ENCODE data around the gene ZFR. TPM values are rescaled to one million over a fixed set of nuclear protein-coding genes. Genes with fewer than 3 reads are reported as not detected.
A peak's percentile ranks its signal among the peaks of the same experiment; 100 is the strongest.

Gene ZFR
- polyA plus RNA-seq = 81.7 TPM

GRCh38 chr5:32444431-32445286 is at the start of gene ZFR:
Gene ZFR, minus strand, starts transcription at chr5:32444740. Its CDS starts 82 bp downstream, at chr5:32444658.
- H3K27ac Mint-ChIP-seq = peak within 1 kb of the TSS; percentile 90 to 97 (median 93)
- no peaks in the 10 kb centered on the region for H3K9me3 Mint-ChIP-seq
- H3K36me3 Mint-ChIP-seq = peaks cover 3% of the 10 kb centered on the region
- peaks cover 32 to 48% (median 47%) of the 10 kb centered on the region in 3 donors for H3K4me1 Mint-ChIP-seq
- H3K4me3 Mint-ChIP-seq = peak within 1 kb of the TSS; percentile 90 to 98 (median 94)
- H3K27me3 Mint-ChIP-seq = no peaks in the 10 kb centered on the region

DNA sequence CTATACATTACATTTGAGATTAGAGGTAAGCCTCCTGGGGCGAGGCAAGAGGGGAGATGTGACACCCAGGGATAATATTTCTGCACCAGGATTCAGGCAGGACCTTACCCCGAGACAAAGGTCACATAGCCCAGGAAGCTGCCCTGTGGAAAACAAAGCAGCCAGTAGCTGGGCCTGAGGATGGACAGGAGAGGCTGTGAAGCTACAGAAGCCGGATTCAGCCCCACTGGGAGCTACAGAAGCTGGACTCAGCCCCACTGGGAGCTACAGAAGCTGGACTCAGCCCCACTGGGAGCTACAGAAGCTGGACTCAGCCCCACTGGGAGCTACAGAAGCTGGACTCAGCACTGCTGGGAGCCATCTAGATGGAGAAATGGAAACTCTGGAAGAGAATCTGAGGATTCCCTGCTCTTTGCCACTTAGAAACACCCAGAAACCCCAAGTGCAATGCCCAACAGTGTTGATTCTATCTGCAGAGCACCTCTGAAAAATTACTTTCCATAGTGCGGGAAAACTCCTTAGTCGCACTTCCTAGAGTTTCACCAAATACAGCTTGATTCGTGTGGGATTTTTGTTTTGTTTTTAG is 46.5 kb upstream of the ZFR start:
- peaks cover 3 to 10% (median 4%) of the 10 kb centered on the region in 3 donors for H3K4me1 Mint-ChIP-seq
- peaks cover 1% of the 10 kb centered on the region for H3K27me3 Mint-ChIP-seq
- no peaks in the 10 kb centered on the region for H3K9me3 Mint-ChIP-seq
- H3K36me3 Mint-ChIP-seq = peaks cover 3% of the 10 kb centered on the region
- H3K4me3 Mint-ChIP-seq = no peak overlapping the region
- H3K27ac Mint-ChIP-seq = no peak overlapping the region

DNA sequence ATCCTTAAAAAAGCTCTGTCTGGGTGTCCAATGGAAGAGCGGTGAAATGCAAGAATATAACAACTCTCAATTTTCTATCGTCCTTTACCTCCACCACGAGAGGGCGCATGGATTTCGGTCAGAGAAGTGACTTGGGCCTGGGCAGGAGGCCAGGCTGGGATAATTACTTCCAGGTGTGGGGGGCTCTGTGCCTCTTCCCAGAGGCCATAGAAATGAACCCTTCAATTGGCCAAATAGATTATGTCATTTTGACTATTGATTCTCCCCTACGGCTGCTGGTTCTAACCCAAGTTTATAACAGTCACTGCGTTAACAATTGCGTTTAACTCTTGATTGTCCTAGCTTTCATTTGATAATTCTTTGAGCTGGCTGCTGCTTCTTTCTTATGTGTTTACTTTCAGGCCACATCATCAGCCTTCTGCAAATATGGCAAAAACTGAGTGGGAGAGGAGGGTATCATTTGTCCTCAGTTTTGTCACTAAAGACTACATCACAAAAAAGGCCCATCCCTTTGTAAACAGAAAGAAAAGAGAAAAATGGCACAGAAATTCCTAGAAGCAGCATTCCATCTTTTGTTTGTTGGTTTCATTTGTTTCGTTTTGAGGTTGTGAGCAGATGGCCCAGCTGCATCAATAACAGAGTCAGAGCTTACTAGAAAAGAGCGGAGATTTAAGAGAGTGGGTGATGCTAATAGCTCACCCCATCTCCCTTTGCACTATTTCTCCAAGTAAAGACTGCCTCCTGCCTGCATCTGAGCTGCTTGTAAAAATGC is 45.4 kb upstream of the ZFR start:
- Mint-ChIP-seq H3K4me1 (peaks cover 3 to 10% (median 4%) of the 10 kb centered on the region in 3 donors), H3K36me3 (peaks cover 3% of the 10 kb centered on the region), H3K27me3 (peaks cover 1% of the 10 kb centered on the region), H3K4me3 (no peak overlapping the region), H3K9me3 (no peaks in the 10 kb centered on the region), H3K27ac (peak overlapping the region in 1 of 3 donors; percentile 42)

DNA sequence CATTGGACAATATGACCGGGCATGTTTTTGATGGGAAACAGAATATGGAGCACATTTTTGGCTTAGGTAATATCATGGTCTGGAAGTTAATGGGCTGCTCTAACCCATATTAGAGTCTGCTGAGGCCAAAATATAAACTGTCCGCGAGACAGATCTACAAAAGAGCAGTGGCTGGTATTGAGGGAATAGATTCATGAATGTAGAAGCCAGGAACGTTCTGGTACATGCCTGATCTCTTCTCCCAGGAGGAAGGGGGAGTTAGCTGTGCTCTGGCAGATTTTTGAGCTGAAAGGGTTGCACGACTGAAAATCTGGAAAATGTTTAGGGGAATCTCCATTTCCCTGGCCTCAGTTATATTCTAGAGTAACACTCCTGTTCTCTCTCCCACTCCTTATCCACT is 42.9 kb upstream of the ZFR start:
- no peaks in the 10 kb centered on the region for H3K36me3 Mint-ChIP-seq
- H3K4me1 Mint-ChIP-seq = peaks cover 3 to 10% (median 4%) of the 10 kb centered on the region in 3 donors
- peaks cover 1% of the 10 kb centered on the region for H3K27me3 Mint-ChIP-seq
- no peak overlapping the region for H3K27ac Mint-ChIP-seq
- H3K4me3 Mint-ChIP-seq = no peak overlapping the region
- H3K9me3 Mint-ChIP-seq = no peaks in the 10 kb centered on the region

DNA sequence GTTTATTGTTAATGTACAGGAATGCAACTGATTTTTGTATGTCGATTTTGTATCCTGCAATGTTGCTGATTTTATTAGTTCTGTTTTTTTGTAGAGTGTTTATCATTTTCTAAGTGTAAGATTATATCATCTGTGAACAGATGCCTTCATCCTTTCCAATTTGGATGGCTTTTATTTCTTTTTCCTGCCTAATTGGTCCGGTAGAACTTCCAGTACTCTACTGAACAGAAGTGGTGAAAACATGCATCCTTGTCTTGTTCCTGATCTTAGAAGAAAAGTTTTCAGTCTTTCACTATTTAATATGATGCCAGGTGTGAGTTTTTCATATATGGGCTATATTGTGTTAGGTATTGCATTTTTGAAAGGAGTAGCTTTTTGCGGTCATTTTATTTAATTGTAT is 42.5 kb upstream of the ZFR start:
- Mint-ChIP-seq H3K27me3 (no peaks in the 10 kb centered on the region), H3K36me3 (no peaks in the 10 kb centered on the region), H3K4me3 (no peak overlapping the region), H3K4me1 (peaks cover 3 to 10% (median 4%) of the 10 kb centered on the region in 3 donors), H3K9me3 (no peaks in the 10 kb centered on the region), H3K27ac (no peak overlapping the region)

GRCh38 chr5:32482193-32482592 is 37.7 kb upstream of the ZFR start:
- H3K9me3 Mint-ChIP-seq = no peaks in the 10 kb centered on the region
- H3K4me3 Mint-ChIP-seq = no peak overlapping the region
- no peak overlapping the region for H3K27ac Mint-ChIP-seq
- H3K4me1 Mint-ChIP-seq = no peaks in the 10 kb centered on the region
- H3K36me3 Mint-ChIP-seq = no peaks in the 10 kb centered on the region
- H3K27me3 Mint-ChIP-seq = peaks cover 1% of the 10 kb centered on the region

GRCh38 chr5:32479096-32479495 is 34.6 kb upstream of the ZFR start:
- H3K4me1 Mint-ChIP-seq = no peaks in the 10 kb centered on the region
- H3K36me3 Mint-ChIP-seq = peaks cover 3% of the 10 kb centered on the region
- H3K9me3 Mint-ChIP-seq = no peaks in the 10 kb centered on the region
- no peak overlapping the region for H3K4me3 Mint-ChIP-seq
- H3K27me3 Mint-ChIP-seq = peaks cover 3% of the 10 kb centered on the region
- H3K27ac Mint-ChIP-seq = no peak overlapping the region

- peaks cover 3% of the 10 kb centered on the region for H3K27me3 Mint-ChIP-seq
- no peaks in the 10 kb centered on the region for H3K4me1 Mint-ChIP-seq
- H3K9me3 Mint-ChIP-seq = peaks cover 0 to 2% (median 0%) of the 10 kb centered on the region in 3 donors
- H3K36me3 Mint-ChIP-seq = peaks cover 5% of the 10 kb centered on the region
- no peak overlapping the region for H3K4me3 Mint-ChIP-seq
- no peak overlapping the region for H3K27ac Mint-ChIP-seq
Observed at GRCh38 chr5:32476891-32477290, 32.4 kb upstream of the ZFR start.

- Mint-ChIP-seq H3K27ac (no peak overlapping the region), H3K4me1 (no peaks in the 10 kb centered on the region), H3K4me3 (no peak overlapping the region), H3K9me3 (peaks cover 0 to 2% (median 0%) of the 10 kb centered on the region in 3 donors), H3K36me3 (peaks cover 5% of the 10 kb centered on the region), H3K27me3 (peaks cover 2% of the 10 kb centered on the region)
Observed at GRCh38 chr5:32475334-32476097, 31.0 kb upstream of the ZFR start.

DNA sequence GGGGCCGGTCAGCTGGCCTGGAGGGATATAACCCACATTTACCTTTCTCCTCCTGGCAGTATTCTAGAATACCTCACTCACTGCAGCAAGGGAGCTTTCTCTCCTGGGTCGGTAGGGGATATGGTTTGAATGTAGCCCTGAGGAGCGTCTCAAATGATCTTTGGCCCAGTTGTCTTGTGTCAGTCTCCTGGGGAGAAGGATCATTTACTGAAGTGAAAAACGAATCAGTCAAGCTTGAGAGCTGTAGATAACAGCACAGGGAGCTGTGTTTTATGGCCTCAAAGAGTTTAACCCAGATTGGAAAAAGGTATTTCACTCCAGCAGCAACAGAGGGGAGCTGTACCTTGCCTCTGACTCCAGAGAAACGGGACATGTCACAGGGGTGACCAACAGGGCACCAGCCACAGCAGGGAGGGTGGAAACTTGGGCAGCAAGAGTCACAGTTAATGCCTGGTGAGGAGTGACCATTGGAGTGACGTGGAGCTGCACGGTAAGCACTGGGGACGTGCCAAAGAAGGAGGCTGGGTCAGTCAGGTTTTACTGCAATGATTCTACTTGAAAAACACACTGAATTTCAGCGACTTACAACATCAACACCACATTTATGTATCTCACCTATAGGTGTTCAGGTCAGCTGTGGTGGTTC is 29.8 kb upstream of the ZFR start:
- Mint-ChIP-seq H3K36me3 (peaks cover 5% of the 10 kb centered on the region), H3K27ac (no peak overlapping the region), H3K9me3 (peaks cover 0 to 2% (median 0%) of the 10 kb centered on the region in 3 donors), H3K4me1 (no peaks in the 10 kb centered on the region), H3K27me3 (peaks cover 2% of the 10 kb centered on the region), H3K4me3 (no peak overlapping the region)

GRCh38 chr5:32473072-32473471 is 28.5 kb upstream of the ZFR start:
- no peaks in the 10 kb centered on the region for H3K4me1 Mint-ChIP-seq
- H3K4me3 Mint-ChIP-seq = no peak overlapping the region
- peak overlapping the region in 1 of 3 donors; percentile 41 for H3K27ac Mint-ChIP-seq
- H3K9me3 Mint-ChIP-seq = peaks cover 0 to 2% (median 0%) of the 10 kb centered on the region in 3 donors
- H3K36me3 Mint-ChIP-seq = peaks cover 5% of the 10 kb centered on the region
- peaks cover 2% of the 10 kb centered on the region for H3K27me3 Mint-ChIP-seq

GRCh38 chr5:32471784-32472183 is 27.2 kb upstream of the ZFR start:
- Mint-ChIP-seq H3K9me3 (peaks cover 0 to 2% (median 0%) of the 10 kb centered on the region in 3 donors), H3K27ac (peak overlapping the region in 1 of 3 donors; percentile 0), H3K4me1 (no peaks in the 10 kb centered on the region), H3K27me3 (peaks cover 2% of the 10 kb centered on the region), H3K36me3 (peaks cover 2% of the 10 kb centered on the region), H3K4me3 (no peak overlapping the region)

DNA sequence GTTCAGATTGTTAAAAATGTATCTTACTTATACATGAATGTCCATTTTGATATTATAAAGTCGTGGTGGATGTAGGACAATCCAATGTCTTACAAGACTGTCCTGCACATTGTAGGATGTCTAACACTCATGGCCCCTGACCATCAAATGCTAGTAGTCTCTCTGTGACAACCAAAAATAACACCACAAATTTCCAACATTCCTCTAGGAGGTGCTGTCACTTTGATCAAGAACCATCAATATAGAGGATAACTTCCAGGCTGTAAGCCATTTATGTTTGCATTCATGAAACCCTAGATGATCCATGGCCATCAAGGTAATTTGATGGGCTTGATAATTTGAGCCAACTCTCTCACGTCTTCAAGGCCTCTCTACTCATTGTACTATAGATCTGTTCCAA is 20.5 kb upstream of the ZFR start:
- Mint-ChIP-seq H3K36me3 (peaks cover 3% of the 10 kb centered on the region), H3K27me3 (peaks cover 1% of the 10 kb centered on the region), H3K4me3 (no peak overlapping the region), H3K4me1 (no peaks in the 10 kb centered on the region), H3K9me3 (peaks cover 0 to 3% (median 0%) of the 10 kb centered on the region in 3 donors), H3K27ac (no peak overlapping the region)

DNA sequence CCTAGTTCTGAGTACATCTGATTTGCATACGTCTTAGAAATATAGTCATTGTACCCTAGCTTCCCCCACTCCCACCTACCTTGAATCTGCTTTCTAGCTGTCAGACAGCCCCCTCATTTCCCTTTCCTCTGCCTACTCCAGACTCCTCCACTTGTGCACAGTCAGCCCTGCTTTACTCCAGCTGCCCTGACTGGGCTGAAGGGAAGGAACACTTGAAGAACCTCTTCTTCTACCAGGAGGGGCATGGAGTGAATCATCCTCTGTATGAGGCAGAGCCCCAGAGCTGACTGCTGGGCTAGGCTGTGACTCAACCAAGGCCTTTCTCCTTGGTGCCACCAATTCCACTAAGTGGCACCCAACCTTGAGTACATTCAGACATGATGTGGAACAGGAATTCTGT is 18.1 kb upstream of the ZFR start:
- H3K9me3 Mint-ChIP-seq = peaks cover 2 to 4% (median 3%) of the 10 kb centered on the region in 3 donors
- H3K4me1 Mint-ChIP-seq = no peaks in the 10 kb centered on the region
- H3K27ac Mint-ChIP-seq = no peak overlapping the region
- H3K4me3 Mint-ChIP-seq = no peak overlapping the region
- H3K27me3 Mint-ChIP-seq = peaks cover 1% of the 10 kb centered on the region
- H3K36me3 Mint-ChIP-seq = peaks cover 3% of the 10 kb centered on the region
